ENCODE data around the gene SMYD3. TPM values are rescaled to one million over a fixed set of nuclear protein-coding genes. Genes with fewer than 3 reads are reported as not detected.

Gene SMYD3
- total and polyA plus RNA-seq, 5 donors from 2014 or later: 17.7 to 36.6 (median 28.9) TPM

DNA sequence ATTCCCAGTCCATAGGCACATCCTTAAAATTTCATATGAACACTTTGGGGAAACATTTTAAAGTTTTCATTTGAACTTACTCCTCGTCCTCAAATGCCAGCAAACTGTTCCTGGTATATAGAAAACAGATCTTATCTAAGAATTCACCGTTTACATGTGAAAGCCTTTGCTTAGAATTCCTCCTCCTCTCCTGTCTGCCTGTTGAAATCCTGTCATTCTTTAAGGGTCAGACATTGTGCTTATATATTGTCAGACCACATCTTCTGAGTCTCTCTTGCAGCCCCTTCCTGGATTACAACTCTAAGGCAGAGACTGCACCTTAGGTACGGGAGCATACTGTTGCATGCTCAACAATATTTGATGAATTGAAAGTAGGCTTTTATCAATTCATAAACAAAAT, 239.7 kb downstream of the SMYD3 start:
- no peak overlapping the region for H3K27ac ChIP-seq (ENCODE audit: insufficient read depth, low read length, poor library complexity, severe bottlenecking)
- H3K36me3 ChIP-seq (ENCODE audit: control insufficient read depth, insufficient read depth, low read length): no peaks in the 10 kb centered on the region
- H3K4me1 ChIP-seq (ENCODE audit: control insufficient read depth, insufficient read depth, low read length, poor library complexity, severe bottlenecking): no peaks in the 10 kb centered on the region
- ATAC-seq (ENCODE audit: low read depth in 2 of 2): no peak
- peaks cover 8% of the 10 kb centered on the region for H3K36me3 Mint-ChIP-seq
- no peaks in the 10 kb centered on the region for H3K9me3 Mint-ChIP-seq
- no peaks in the 10 kb centered on the region for H3K9me3 ChIP-seq (ENCODE audit: control insufficient read depth in 2 of 2, low read length in 2 of 2)
- no peak overlapping the region for H3K4me3 ChIP-seq (ENCODE audit: low read depth, low read length)
- H3K27me3 Mint-ChIP-seq: no peaks in the 10 kb centered on the region
- H3K27ac Mint-ChIP-seq: no peak overlapping the region
- H3K27me3 ChIP-seq (ENCODE audit: control insufficient read depth, insufficient read depth, low read length): no peaks in the 10 kb centered on the region
- no peak overlapping the region for H3K4me3 Mint-ChIP-seq
- H3K4me1 Mint-ChIP-seq: no peaks in the 10 kb centered on the region
- no peak for DNase-seq

DNA sequence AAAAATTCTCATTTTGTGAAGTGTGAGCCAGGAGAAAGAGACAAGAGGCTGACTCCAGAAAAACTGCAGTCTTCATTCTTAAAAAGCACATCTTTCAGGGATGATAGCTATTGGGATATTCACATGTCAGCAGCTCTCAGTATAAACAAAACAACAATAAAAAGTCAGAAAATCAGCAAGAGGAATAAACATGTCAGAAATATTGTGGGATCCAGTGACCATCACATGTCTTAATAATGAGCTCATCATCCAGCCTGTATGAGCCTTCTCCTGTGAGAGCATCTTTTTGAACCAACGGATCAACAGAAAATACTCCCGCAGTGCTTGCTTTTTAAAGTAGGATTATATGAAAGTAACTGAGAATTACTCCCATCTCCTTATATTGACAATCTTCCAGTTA, 241.6 kb downstream of the SMYD3 start:
- no peaks in the 10 kb centered on the region for H3K9me3 ChIP-seq (ENCODE audit: control insufficient read depth in 2 of 2, low read length in 2 of 2)
- Mint-ChIP-seq H3K36me3 (peaks cover 7% of the 10 kb centered on the region), H3K4me3 (no peak overlapping the region), H3K27me3 (no peaks in the 10 kb centered on the region), H3K9me3 (peaks cover 0 to 5% (median 0%) of the 10 kb centered on the region in 7 donors), H3K27ac (no peak overlapping the region), H3K4me1 (no peaks in the 10 kb centered on the region)
- no peaks in the 10 kb centered on the region for H3K36me3 ChIP-seq (ENCODE audit: control insufficient read depth, insufficient read depth, low read length)
- no peaks in the 10 kb centered on the region for H3K27me3 ChIP-seq (ENCODE audit: control insufficient read depth, insufficient read depth, low read length)
- no peak for ATAC-seq (ENCODE audit: low read depth in 2 of 2)
- H3K4me3 ChIP-seq (ENCODE audit: low read depth, low read length): no peak overlapping the region
- no peaks in the 10 kb centered on the region for H3K4me1 ChIP-seq (ENCODE audit: control insufficient read depth, insufficient read depth, low read length, poor library complexity, severe bottlenecking)
- DNase-seq: no peak
- no peak overlapping the region for H3K27ac ChIP-seq (ENCODE audit: insufficient read depth, low read length, poor library complexity, severe bottlenecking)

DNA sequence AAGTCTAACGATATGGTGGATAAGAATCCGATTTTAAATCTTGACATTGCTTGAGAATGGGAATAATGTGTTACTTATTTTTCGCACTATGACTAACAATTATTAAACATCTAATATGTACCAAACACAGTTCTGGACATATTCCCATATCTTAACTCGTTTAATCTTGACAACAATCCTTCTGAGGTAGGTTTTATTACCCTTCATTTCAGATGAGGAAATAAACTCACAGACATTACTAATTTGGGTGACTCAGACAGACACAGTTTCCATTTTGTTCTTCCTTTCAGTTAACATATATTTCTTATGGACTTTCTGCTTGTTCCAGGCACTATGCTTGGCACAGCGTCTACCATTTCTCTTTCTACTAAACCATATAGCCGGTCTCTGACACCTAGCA, 244.8 kb downstream of the SMYD3 start:
- no peak for ATAC-seq (ENCODE audit: low read depth in 2 of 2)
- H3K4me1 ChIP-seq (ENCODE audit: control insufficient read depth, insufficient read depth, low read length, poor library complexity, severe bottlenecking): no peaks in the 10 kb centered on the region
- H3K9me3 ChIP-seq (ENCODE audit: control insufficient read depth in 2 of 2, low read length in 2 of 2): peaks cover 11 to 17% of the 10 kb centered on the region in 2 experiments
- Mint-ChIP-seq H3K27ac (no peak overlapping the region), H3K9me3 (peaks cover 0 to 17% (median 4%) of the 10 kb centered on the region in 7 donors), H3K4me1 (peaks cover 0 to 6% (median 0%) of the 10 kb centered on the region in 4 donors), H3K27me3 (no peaks in the 10 kb centered on the region), H3K36me3 (peaks cover 8% of the 10 kb centered on the region), H3K4me3 (no peak overlapping the region)
- H3K4me3 ChIP-seq (ENCODE audit: low read depth, low read length): no peak overlapping the region
- DNase-seq: no peak
- no peaks in the 10 kb centered on the region for H3K36me3 ChIP-seq (ENCODE audit: control insufficient read depth, insufficient read depth, low read length)
- no peaks in the 10 kb centered on the region for H3K27me3 ChIP-seq (ENCODE audit: control insufficient read depth, insufficient read depth, low read length)
- no peak overlapping the region for H3K27ac ChIP-seq (ENCODE audit: insufficient read depth, low read length, poor library complexity, severe bottlenecking)

DNA sequence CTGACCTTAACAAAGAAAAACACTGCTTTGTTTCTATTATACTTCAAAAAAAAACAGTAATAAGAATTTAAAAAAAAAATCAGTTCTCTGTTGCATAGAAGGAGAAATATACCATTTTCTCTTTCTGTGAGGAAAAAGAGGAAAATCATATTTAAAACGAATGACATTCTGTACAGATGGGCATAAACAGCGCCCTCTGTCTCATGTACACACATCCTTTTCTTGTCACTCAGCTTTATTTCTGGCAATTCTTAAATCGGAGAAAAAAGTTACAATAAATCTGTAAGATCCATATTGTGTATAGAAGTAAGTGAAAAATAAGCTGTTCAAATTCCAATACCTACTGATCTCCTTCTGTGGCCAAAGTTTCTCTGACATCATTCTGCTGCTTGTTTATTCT, 245.4 kb downstream of the SMYD3 start:
- no peaks in the 10 kb centered on the region for H3K36me3 ChIP-seq (ENCODE audit: control insufficient read depth, insufficient read depth, low read length)
- H3K4me1 ChIP-seq (ENCODE audit: control insufficient read depth, insufficient read depth, low read length, poor library complexity, severe bottlenecking): no peaks in the 10 kb centered on the region
- H3K27me3 Mint-ChIP-seq: no peaks in the 10 kb centered on the region
- H3K4me1 Mint-ChIP-seq: peaks cover 0 to 6% (median 0%) of the 10 kb centered on the region in 4 donors
- H3K9me3 ChIP-seq (ENCODE audit: control insufficient read depth in 2 of 2, low read length in 2 of 2): peaks cover 11 to 17% of the 10 kb centered on the region in 2 experiments
- H3K9me3 Mint-ChIP-seq: peaks cover 0 to 17% (median 4%) of the 10 kb centered on the region in 7 donors
- peaks cover 11% of the 10 kb centered on the region for H3K36me3 Mint-ChIP-seq
- no peak for DNase-seq
- no peaks in the 10 kb centered on the region for H3K27me3 ChIP-seq (ENCODE audit: control insufficient read depth, insufficient read depth, low read length)
- ATAC-seq (ENCODE audit: low read depth in 2 of 2): no peak
- H3K4me3 ChIP-seq (ENCODE audit: low read depth, low read length): no peak overlapping the region
- no peak overlapping the region for H3K4me3 Mint-ChIP-seq
- H3K27ac ChIP-seq (ENCODE audit: insufficient read depth, low read length, poor library complexity, severe bottlenecking): no peak overlapping the region
- no peak overlapping the region for H3K27ac Mint-ChIP-seq

DNA sequence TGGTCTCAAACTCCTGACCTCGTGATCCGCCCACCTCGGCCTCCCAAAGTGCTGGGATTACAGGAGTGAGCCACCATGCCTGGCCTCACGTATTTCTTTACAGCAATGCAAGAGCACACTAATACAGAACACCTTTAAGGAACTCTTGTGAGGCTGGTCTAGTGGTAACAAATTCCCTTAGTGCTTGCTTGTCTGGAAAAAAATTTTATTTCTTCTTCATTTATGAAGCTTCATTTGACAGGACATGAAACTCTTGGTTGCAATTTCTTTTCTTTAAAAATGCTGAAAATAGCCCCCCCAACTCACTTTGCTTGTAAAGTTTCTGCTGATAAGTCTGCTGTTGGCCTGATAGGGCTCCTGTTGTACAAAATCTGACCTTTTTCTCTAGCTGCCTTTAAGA, 248.8 kb downstream of the SMYD3 start:
- Mint-ChIP-seq H3K4me1 (peaks cover 0 to 6% (median 0%) of the 10 kb centered on the region in 4 donors), H3K27ac (no peak overlapping the region), H3K4me3 (no peak overlapping the region), H3K9me3 (peaks cover 0 to 22% (median 4%) of the 10 kb centered on the region in 7 donors), H3K36me3 (peaks cover 8% of the 10 kb centered on the region), H3K27me3 (no peaks in the 10 kb centered on the region)
- Histone ChIP-seq H3K36me3 (ENCODE audit: control insufficient read depth, insufficient read depth, low read length) (no peaks in the 10 kb centered on the region), H3K9me3 (ENCODE audit: control insufficient read depth in 2 of 2, low read length in 2 of 2) (peaks cover 11 to 17% of the 10 kb centered on the region in 2 experiments), H3K4me3 (ENCODE audit: low read depth, low read length) (no peak overlapping the region), H3K27ac (ENCODE audit: insufficient read depth, low read length, poor library complexity, severe bottlenecking) (no peak overlapping the region), H3K27me3 (ENCODE audit: control insufficient read depth, insufficient read depth, low read length) (no peaks in the 10 kb centered on the region), H3K4me1 (ENCODE audit: control insufficient read depth, insufficient read depth, low read length, poor library complexity, severe bottlenecking) (no peaks in the 10 kb centered on the region)
- ATAC-seq (ENCODE audit: low read depth in 2 of 2) (no peak), DNase-seq (no peak)

DNA sequence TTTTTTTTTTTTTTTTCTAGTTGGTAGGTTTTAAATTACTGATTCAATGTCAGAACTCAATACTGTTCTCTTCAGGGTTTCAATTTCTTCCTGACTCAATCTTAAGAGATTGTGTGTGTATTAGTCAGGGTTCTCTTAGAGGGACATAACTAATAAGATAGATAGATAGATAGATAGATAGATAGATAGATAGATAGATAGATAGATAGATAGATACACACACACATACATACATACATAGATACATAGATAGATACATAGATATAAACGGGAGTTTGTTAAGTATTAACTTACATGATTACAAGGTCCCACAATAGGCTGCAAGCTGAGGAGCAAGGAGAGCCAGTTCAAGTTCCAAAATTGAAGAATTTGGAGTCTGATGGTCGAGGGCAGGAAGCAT, 251.3 kb downstream of the SMYD3 start:
- Histone ChIP-seq H3K27ac (ENCODE audit: insufficient read depth, low read length, poor library complexity, severe bottlenecking) (no peak overlapping the region), H3K9me3 (ENCODE audit: control insufficient read depth in 2 of 2, low read length in 2 of 2) (peaks cover 11 to 17% of the 10 kb centered on the region in 2 experiments), H3K4me3 (ENCODE audit: low read depth, low read length) (no peak overlapping the region), H3K27me3 (ENCODE audit: control insufficient read depth, insufficient read depth, low read length) (no peaks in the 10 kb centered on the region), H3K4me1 (ENCODE audit: control insufficient read depth, insufficient read depth, low read length, poor library complexity, severe bottlenecking) (no peaks in the 10 kb centered on the region), H3K36me3 (ENCODE audit: control insufficient read depth, insufficient read depth, low read length) (no peaks in the 10 kb centered on the region)
- no peak overlapping the region for H3K4me3 Mint-ChIP-seq
- H3K9me3 Mint-ChIP-seq: peaks cover 0 to 17% (median 4%) of the 10 kb centered on the region in 7 donors
- H3K27ac Mint-ChIP-seq: no peak overlapping the region
- no peak for DNase-seq
- ATAC-seq (ENCODE audit: low read depth in 2 of 2): no peak
- H3K27me3 Mint-ChIP-seq: no peaks in the 10 kb centered on the region
- H3K36me3 Mint-ChIP-seq: peaks cover 4% of the 10 kb centered on the region
- peaks cover 0 to 6% (median 1%) of the 10 kb centered on the region in 4 donors for H3K4me1 Mint-ChIP-seq

DNA sequence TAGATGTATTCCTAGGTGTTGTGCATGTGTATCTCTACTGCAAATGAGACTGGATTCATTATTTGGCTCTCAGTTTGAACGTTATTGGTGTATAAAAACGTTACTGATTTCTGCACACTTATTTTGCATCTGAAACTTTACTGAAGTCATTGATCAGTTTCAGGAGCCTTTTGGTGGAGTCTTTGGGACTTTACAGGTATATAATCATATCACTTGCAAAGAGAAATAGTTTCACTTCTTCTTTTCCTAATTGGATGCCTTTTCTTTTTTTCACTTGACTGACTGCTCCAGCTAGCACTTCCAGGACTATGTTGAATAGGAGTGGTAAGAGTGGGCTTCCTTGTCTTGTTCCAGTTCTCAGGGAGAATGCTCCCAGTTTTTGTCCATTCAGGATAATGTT, 252.2 kb downstream of the SMYD3 start:
- H3K36me3 ChIP-seq (ENCODE audit: control insufficient read depth, insufficient read depth, low read length): no peaks in the 10 kb centered on the region
- no peaks in the 10 kb centered on the region for H3K27me3 ChIP-seq (ENCODE audit: control insufficient read depth, insufficient read depth, low read length)
- Mint-ChIP-seq H3K4me3 (no peak overlapping the region), H3K27me3 (no peaks in the 10 kb centered on the region), H3K36me3 (peaks cover 4% of the 10 kb centered on the region), H3K4me1 (peaks cover 0 to 6% (median 1%) of the 10 kb centered on the region in 4 donors), H3K27ac (no peak overlapping the region), H3K9me3 (peaks cover 0 to 17% (median 4%) of the 10 kb centered on the region in 7 donors)
- H3K27ac ChIP-seq (ENCODE audit: insufficient read depth, low read length, poor library complexity, severe bottlenecking): no peak overlapping the region
- DNase-seq (no peak), ATAC-seq (ENCODE audit: low read depth in 2 of 2) (no peak)
- no peak overlapping the region for H3K4me3 ChIP-seq (ENCODE audit: low read depth, low read length)
- peaks cover 11 to 17% of the 10 kb centered on the region in 2 experiments for H3K9me3 ChIP-seq (ENCODE audit: control insufficient read depth in 2 of 2, low read length in 2 of 2)
- H3K4me1 ChIP-seq (ENCODE audit: control insufficient read depth, insufficient read depth, low read length, poor library complexity, severe bottlenecking): no peaks in the 10 kb centered on the region

DNA sequence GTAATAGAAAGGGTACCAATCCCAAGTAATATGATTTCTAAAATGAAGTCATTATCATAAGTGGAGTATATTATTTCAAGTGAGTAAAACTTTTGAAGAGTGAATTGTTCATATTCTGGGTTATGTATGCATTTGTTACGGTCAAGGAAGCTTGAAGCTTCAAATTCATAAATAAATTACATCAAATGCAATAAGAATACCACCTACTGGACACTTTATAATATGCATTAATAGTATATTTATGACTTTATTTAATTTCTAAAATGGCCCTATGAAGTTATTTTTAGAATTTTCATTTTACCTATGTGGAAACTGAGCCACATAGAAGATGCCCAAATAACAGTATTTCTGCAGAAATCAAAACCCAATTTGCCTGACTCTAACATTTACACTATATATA, 260.6 kb downstream of the SMYD3 start:
- Histone ChIP-seq H3K36me3 (ENCODE audit: control insufficient read depth, insufficient read depth, low read length) (no peaks in the 10 kb centered on the region), H3K4me1 (ENCODE audit: control insufficient read depth, insufficient read depth, low read length, poor library complexity, severe bottlenecking) (no peaks in the 10 kb centered on the region), H3K9me3 (ENCODE audit: control insufficient read depth in 2 of 2, low read length in 2 of 2) (no peaks in the 10 kb centered on the region), H3K27ac (ENCODE audit: insufficient read depth, low read length, poor library complexity, severe bottlenecking) (no peak overlapping the region), H3K27me3 (ENCODE audit: control insufficient read depth, insufficient read depth, low read length) (no peaks in the 10 kb centered on the region), H3K4me3 (ENCODE audit: low read depth, low read length) (no peak overlapping the region)
- Mint-ChIP-seq H3K36me3 (peaks cover 8% of the 10 kb centered on the region), H3K4me3 (no peak overlapping the region), H3K4me1 (peaks cover 0 to 2% (median 0%) of the 10 kb centered on the region in 4 donors), H3K9me3 (peaks cover 0 to 9% (median 1%) of the 10 kb centered on the region in 7 donors), H3K27me3 (no peaks in the 10 kb centered on the region), H3K27ac (no peak overlapping the region)
- no peak for ATAC-seq (ENCODE audit: low read depth in 2 of 2)
- no peak for DNase-seq

Measured in CD4-positive, CD25-positive, alpha-beta regulatory T cell (primary cell).